SK-N-SH (cell line): ENCODE measurements around the gene GGCX. TPM values are rescaled to one million over a fixed set of nuclear protein-coding genes. Genes with fewer than 3 reads are reported as not detected.

ENCODE experiments used
- CHD2 ChIP-seq: fragments of 150-350 bp; IDR thresholded peaks from 2 replicates; pipeline ENCODE4 v1.6.1; 2018; ENCODE audit warnings: low read length; ENCODE audit not compliant: partially characterized antibody
- ELF1 ChIP-seq: IDR thresholded peaks from 2 replicates; pipeline ENCODE4 v1.4.0; 2012
- EP300 ChIP-seq, 2 experiments: IDR thresholded peaks; 2 replicates each; pipeline versions ENCODE4 v1.4.0 to v1.6.1; 2012; ENCODE audit warnings: borderline replicate concordance in 1 of 2, low read depth in 1 of 2, low read length in 1 of 2
- FOXJ3 ChIP-seq: sonication (generic); formaldehyde crosslinking; IDR thresholded peaks from 2 replicates; pipeline ENCODE4 v1.5.1; 2020; ENCODE audit warnings: mild to moderate bottlenecking, missing genetic modification reagents
- FOXM1 ChIP-seq: IDR thresholded peaks from 2 replicates; pipeline ENCODE4 v1.4.0; 2012; ENCODE audit warnings: low read depth, mild to moderate bottlenecking
- GABPA ChIP-seq: IDR thresholded peaks from 2 replicates; pipeline ENCODE4 v1.4.0; 2012; ENCODE audit warnings: low read depth, mild to moderate bottlenecking
- JUND ChIP-seq: IDR thresholded peaks from 2 replicates; pipeline ENCODE4 v1.4.0; 2012
- MXI1 ChIP-seq: IDR thresholded peaks from 2 replicates; pipeline ENCODE4 v1.6.1; 2012; ENCODE audit warnings: mild to moderate bottlenecking, low read depth, low read length, improper control_type of control experiment
- NRF1 ChIP-seq: IDR thresholded peaks from 2 replicates; pipeline ENCODE4 v1.6.1; 2012; ENCODE audit warnings: low read depth, mild to moderate bottlenecking, low read length
- PBX3 ChIP-seq: IDR thresholded peaks from 2 replicates; pipeline ENCODE4; 2012
- POLR2AphosphoS5 ChIP-seq: IDR thresholded peaks from 2 replicates; pipeline ENCODE4 v1.6.1; 2012; ENCODE audit warnings: low read depth, low read length
- RAD21 ChIP-seq: IDR thresholded peaks from 2 replicates; pipeline ENCODE4 v1.6.1; 2012; ENCODE audit warnings: mild to moderate bottlenecking, low read length
- RCOR1 ChIP-seq: fragments of 150-350 bp; IDR thresholded peaks from 2 replicates; pipeline ENCODE4 v1.6.1; 2017; ENCODE audit warnings: antibody characterized with exemption, low read length
- REST ChIP-seq: IDR thresholded peaks from 2 replicates; pipeline ENCODE4 v1.6.1; 2012; ENCODE audit warnings: mild to moderate bottlenecking, low read depth, low read length, moderate library complexity
- RFX5 ChIP-seq: IDR thresholded peaks from 2 replicates; pipeline ENCODE4 v1.6.1; 2012; ENCODE audit warnings: mild to moderate bottlenecking, improper control_type of control experiment, low read length
- SIN3A ChIP-seq: IDR thresholded peaks from 2 replicates; pipeline ENCODE4 v1.6.1; 2012; ENCODE audit warnings: low read depth, mild to moderate bottlenecking, low read length, moderate library complexity, borderline replicate concordance
- SMC3 ChIP-seq: IDR thresholded peaks from 2 replicates; pipeline ENCODE4 v1.6.1; 2012; ENCODE audit warnings: low read depth, low read length, improper control_type of control experiment
- TAF1 ChIP-seq: IDR thresholded peaks from 2 replicates; pipeline ENCODE4 v1.6.1; 2012; ENCODE audit warnings: low read depth, mild to moderate bottlenecking, low read length, moderate library complexity, borderline replicate concordance
- TCF12 ChIP-seq: IDR thresholded peaks from 2 replicates; pipeline ENCODE4 v1.4.0; 2012
- USF1 ChIP-seq: IDR thresholded peaks from 2 replicates; pipeline ENCODE4 v1.4.0; 2012; ENCODE audit warnings: low read depth, borderline replicate concordance
- USF2 ChIP-seq: fragments of 150-350 bp; IDR thresholded peaks from 2 replicates; pipeline ENCODE4 v1.6.1; 2017; ENCODE audit warnings: antibody characterized with exemption, low read length, low read depth, borderline replicate concordance
- ZBTB33 ChIP-seq: IDR thresholded peaks from 2 replicates; pipeline ENCODE4 v1.4.0; 2012; ENCODE audit warnings: low read depth, borderline replicate concordance
- polyA plus RNA-seq, 3 experiments: library from polyadenylated mRNA; depleted of rRNA; stranded (reverse); fragments of >200 nt; gene quantifications; 2 replicates each; pipeline ENCODE4 v1.2.3, GENCODE V29; 2012

The GGCX gene
- polyA plus RNA-seq, 1 of the 3 experiments (the other 2 are of a cell fraction), result 34.5 TPM

GRCh38 chr2:85595301-85596025 lies 34.2 kb upstream of the GGCX start, which contains the start of gene RNF181 (continued):
- TF ChIP-seq REST, result no peak
- no peak for TF ChIP-seq EP300 (IDR thresholded peaks at IDR 0.05; ENCODE audit: borderline replicate concordance in 1 of 2, low read depth in 1 of 2, low read length in 1 of 2)
- TF ChIP-seq USF1, result peak; percentile 93
- no peak for TF ChIP-seq RAD21
- TF ChIP-seq GABPA, result peak; percentile 61
- peak; percentile 91 for TF ChIP-seq ELF1
- peak; percentile 73 for TF ChIP-seq CHD2
- TF ChIP-seq FOXM1, result no peak
- no peak for TF ChIP-seq FOXJ3 (CRISPR knock-in tag)
- peak; percentile 89 for TF ChIP-seq RFX5
- TF ChIP-seq POLR2AphosphoS5, result peak; percentile 87
- peak; percentile 51; the same call in 1 of the 2 replicates for TF ChIP-seq TAF1
- no peak for TF ChIP-seq ZBTB33
- peak; percentile 64 for TF ChIP-seq USF2
- TF ChIP-seq JUND, result no peak
- TF ChIP-seq TCF12, result no peak
- TF ChIP-seq MXI1, result peak; percentile 80
- TF ChIP-seq RCOR1, result no peak
- no peak for TF ChIP-seq NRF1
- no peak for TF ChIP-seq SMC3
- TF ChIP-seq SIN3A, result 0 out of 2 replicates have a peak, but pooled peaks have one; percentile 17
- no peak for TF ChIP-seq PBX3
